Astrocyte of the cerebellum (primary cell): Measurements from ENCODE around the gene CARD18.
A peak's percentile ranks its signal among the peaks of the same experiment; 100 is the strongest.

Source experiments
- DNase-seq: peaks from one replicate; pipeline ENCODE4 v3.0.0-alpha.2; 2011; ENCODE audit warnings: low read depth
- H3K4me3 ChIP-seq: 2 replicates; pipeline ENCODE4 v1.5.1; 2011; ENCODE audit warnings: mild to moderate bottlenecking, low read depth, low read length, moderate library complexity
- in situ Hi-C: cut with HindIII; loops from 2 replicates; pipeline ENCODE4 v1.10.0; 2017; ENCODE audit warnings: low sequenced_read_pairs
- TF ChIP-seq, protein P1 (sequence below): IDR thresholded peaks from 2 replicates; pipeline ENCODE4 v1.5.1; 2012; ENCODE audit warnings: low read length, low read depth, moderate library complexity, mild to moderate bottlenecking; ENCODE audit errors: missing control alignments

Gene CARD18

DNA sequence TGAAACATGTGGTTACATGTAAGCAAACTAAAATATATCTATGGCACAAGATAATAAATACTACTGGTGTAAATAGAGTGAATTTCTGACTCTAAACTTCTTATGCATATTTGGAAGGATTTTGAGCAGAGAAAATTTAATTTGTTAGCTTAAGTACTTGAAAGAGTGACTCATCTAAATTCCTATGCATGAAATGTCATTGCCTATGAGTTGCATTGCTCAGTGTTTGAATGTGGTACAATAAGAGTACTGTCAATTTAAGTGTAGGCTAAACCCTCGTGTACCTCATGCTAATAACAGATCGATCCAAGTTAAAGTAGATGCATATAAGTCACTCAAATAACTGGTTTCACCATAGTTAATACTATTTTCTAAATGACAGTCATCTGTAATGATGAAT lies 5.3 kb upstream of the CARD18 start:
- peak; percentile 28 for DNase-seq
- TF ChIP-seq, protein P1, sequence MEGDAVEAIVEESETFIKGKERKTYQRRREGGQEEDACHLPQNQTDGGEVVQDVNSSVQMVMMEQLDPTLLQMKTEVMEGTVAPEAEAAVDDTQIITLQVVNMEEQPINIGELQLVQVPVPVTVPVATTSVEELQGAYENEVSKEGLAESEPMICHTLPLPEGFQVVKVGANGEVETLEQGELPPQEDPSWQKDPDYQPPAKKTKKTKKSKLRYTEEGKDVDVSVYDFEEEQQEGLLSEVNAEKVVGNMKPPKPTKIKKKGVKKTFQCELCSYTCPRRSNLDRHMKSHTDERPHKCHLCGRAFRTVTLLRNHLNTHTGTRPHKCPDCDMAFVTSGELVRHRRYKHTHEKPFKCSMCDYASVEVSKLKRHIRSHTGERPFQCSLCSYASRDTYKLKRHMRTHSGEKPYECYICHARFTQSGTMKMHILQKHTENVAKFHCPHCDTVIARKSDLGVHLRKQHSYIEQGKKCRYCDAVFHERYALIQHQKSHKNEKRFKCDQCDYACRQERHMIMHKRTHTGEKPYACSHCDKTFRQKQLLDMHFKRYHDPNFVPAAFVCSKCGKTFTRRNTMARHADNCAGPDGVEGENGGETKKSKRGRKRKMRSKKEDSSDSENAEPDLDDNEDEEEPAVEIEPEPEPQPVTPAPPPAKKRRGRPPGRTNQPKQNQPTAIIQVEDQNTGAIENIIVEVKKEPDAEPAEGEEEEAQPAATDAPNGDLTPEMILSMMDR, result no peak
- H3K4me3 ChIP-seq, result no peak overlapping the region
- in situ Hi-C loops, result no loop called here

GRCh38 chr11:105142167-105142566 lies 2.6 kb upstream of the CARD18 start:
- in situ Hi-C loops, result no loop called here
- no peak overlapping the region for H3K4me3 ChIP-seq
- no peak for DNase-seq
- TF ChIP-seq, protein P1, result no peak

DNA sequence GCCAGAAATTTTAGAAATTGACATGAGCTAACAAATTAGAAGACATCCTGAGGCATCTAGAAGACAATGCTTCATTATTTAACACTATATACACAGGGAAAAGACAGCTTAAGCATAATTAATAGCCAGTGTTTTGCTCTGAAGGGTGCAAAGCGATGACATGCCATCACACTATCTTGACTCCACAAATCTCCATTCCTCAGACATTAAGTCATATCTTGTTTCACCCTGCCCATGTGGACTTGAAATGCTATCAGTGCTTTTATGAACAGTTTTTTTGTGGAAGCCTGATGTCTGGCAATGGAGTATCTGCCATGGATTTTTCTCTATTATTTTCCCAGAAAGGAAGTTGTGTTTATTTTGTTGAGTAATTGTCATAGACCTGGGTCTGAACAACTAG lies 2.3 kb downstream of the CARD18 start:
- H3K4me3 ChIP-seq, result no peak overlapping the region
- TF ChIP-seq, protein P1, result no peak
- DNase-seq, result no peak
- in situ Hi-C loops, result no loop called here

GRCh38 chr11:105135883-105136282 lies 3.7 kb downstream of the CARD18 start:
- DNase-seq, result no peak
- in situ Hi-C loops, result no loop called here

DNA sequence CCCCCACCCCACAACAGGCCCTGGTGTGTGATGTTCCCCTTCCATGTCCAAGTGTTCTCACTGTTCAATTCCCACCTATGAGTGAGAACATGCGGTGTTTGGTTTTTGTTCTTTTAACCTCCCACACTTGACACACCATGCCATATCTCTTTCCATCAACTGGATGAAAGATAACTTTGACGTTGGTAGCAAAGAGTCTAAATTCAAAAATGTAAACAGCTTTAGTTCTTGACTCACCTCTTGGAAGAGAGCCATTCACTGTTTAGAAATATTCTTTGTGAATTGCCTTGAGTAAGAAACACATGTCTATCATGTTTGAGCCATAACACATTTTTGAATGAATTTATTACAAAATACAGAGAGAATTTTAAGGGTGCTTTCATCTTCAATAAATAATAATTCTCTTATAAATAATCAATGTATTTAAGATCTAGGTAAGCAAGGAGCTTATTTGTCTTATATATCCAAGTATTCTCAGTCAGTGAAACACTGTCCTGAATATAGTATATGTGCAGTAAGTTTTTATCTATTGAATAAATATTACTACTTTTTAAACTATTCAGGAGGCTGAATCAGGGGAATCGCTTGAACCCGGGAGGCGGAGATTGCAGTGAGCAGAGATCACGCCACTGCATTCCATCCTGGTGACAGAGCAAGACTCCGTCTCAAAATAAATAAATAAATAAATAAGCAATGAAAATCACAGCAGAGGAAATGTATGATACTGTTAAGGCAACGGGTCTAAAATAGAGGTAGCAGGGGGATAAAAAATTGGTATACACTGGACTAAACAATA lies 6.7 kb downstream of the CARD18 start:
- H3K4me3 ChIP-seq, result no peak overlapping the region
- peak; percentile 4 for DNase-seq
- TF ChIP-seq, protein P1, result no peak
- in situ Hi-C loops, result no loop called here

More at GRCh38 chr11:105135883-105136282, 3.7 kb downstream of the CARD18 start:
- no peak overlapping the region for H3K4me3 ChIP-seq
- TF ChIP-seq, protein P1, result no peak

DNA sequence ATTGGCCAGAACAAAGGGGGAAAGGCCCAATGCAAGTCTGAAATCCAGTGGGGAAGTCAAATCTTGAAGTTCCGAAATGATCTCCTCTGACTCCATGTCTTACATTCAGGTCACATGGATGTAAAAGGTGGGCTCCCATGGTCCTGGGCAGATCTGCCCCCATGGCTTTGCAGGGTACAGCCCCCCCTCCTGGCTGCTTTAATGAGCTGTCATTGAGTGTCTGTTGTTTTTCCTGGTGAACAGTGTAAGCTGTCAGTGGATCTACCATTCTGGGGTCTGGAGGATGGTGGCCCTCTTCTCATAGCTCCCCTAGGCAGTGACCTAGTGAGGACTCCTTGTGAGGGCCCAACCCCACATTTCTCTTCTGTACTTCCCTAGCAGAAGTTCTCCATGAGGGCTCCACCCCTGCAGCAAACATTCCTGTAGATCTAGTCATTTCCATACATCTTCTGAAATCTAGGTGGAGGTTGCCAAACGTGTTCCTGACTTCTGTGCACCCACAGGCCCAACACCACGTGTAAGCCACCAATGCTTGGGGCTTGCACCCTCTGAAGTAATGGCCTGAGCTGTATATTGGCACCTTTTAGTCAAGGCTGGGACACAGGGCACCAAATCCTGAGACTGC lies 9.3 kb downstream of the CARD18 start:
- in situ Hi-C loops, result no loop called here
- no peak overlapping the region for H3K4me3 ChIP-seq
- no peak for DNase-seq
- TF ChIP-seq, protein P1, result no peak
